Neural progenitor cell (in vitro differentiated cells): ENCODE data around the gene TRAF5. TPM values are rescaled to one million over a fixed set of nuclear protein-coding genes. Genes with fewer than 3 reads are reported as not detected.

ENCODE experiments used
- DNase-seq: peaks from one replicate; pipeline ENCODE4 v3.0.0-alpha.2; 2016; ENCODE audit warnings: low spot score
- H2AFZ ChIP-seq: fragments of 200-600 bp; sonication (generic); replicated peaks from 2 replicates; pipeline ENCODE4 v1.6.1; 2016; ENCODE audit warnings: antibody characterized with exemption
- H3F3A ChIP-seq: fragments of 200-600 bp; sonication (generic); 2 replicates; pipeline ENCODE4 v1.6.1; 2016; ENCODE audit warnings: antibody characterized with exemption, low read depth
- H3K27ac ChIP-seq: fragments of 200-600 bp; sonication (generic); 2 replicates; pipeline ENCODE4 v1.5.1; 2016; ENCODE audit warnings: mild to moderate bottlenecking
- H3K27me3 ChIP-seq: fragments of 200-600 bp; sonication (generic); 2 replicates; pipeline ENCODE4 v1.6.1; 2016; ENCODE audit warnings: mild to moderate bottlenecking, moderate library complexity
- H3K36me3 ChIP-seq: fragments of 200-600 bp; sonication (generic); 2 replicates; pipeline ENCODE4 v1.5.1; 2016
- H3K4me1 ChIP-seq: fragments of 200-600 bp; sonication (generic); 2 replicates; pipeline ENCODE4 v1.6.1; 2016; ENCODE audit warnings: mixed run types
- H3K4me2 ChIP-seq: fragments of 200-600 bp; sonication (generic); 2 replicates; pipeline ENCODE4 v1.6.1; 2016
- H3K4me3 ChIP-seq: fragments of 200-600 bp; sonication (generic); 2 replicates; pipeline ENCODE4 v1.5.1; 2016
- H3K79me2 ChIP-seq: fragments of 200-600 bp; sonication (generic); 2 replicates; pipeline ENCODE4 v1.6.1; 2016; ENCODE audit warnings: low read depth
- H3K9ac ChIP-seq: fragments of 200-600 bp; sonication (generic); 2 replicates; pipeline ENCODE4 v1.6.1; 2016
- H3K9me3 ChIP-seq: fragments of 200-600 bp; sonication (generic); 2 replicates; pipeline ENCODE4 v1.5.1; 2016; ENCODE audit warnings: low read depth
- H4K20me1 ChIP-seq: fragments of 200-600 bp; sonication (generic); 2 replicates; pipeline ENCODE4 v1.6.1; 2016; ENCODE audit warnings: low read depth
- H3K27ac Mint-ChIP-seq: 3 replicates; pipeline ENCODE4 v1.8.0; 2021; ENCODE audit warnings: mixed read lengths
- H3K27me3 Mint-ChIP-seq: 2 replicates; pipeline ENCODE4 v1.8.0; 2022; ENCODE audit warnings: low read depth, mild to moderate bottlenecking, inconsistent platforms, moderate library complexity, mixed read lengths; ENCODE audit not compliant: insufficient read depth
- H3K36me3 Mint-ChIP-seq: 3 replicates; pipeline ENCODE4 v1.8.0; 2021; ENCODE audit warnings: mixed read lengths
- H3K4me1 Mint-ChIP-seq: 3 replicates; pipeline ENCODE4 v1.8.0; 2021; ENCODE audit warnings: mixed read lengths
- H3K4me3 Mint-ChIP-seq: 3 replicates; pipeline ENCODE4 v1.8.0; 2021; ENCODE audit warnings: mild to moderate bottlenecking, moderate library complexity, mixed read lengths
- H3K9me3 Mint-ChIP-seq: 3 replicates; pipeline ENCODE4 v1.8.0; 2020; ENCODE audit warnings: mixed read lengths
- CTCF ChIP-seq: fragments of 200-600 bp; sonication (generic); IDR thresholded peaks from 2 replicates; pipeline ENCODE4 v1.5.1; 2017; ENCODE audit warnings: antibody characterized with exemption, mild to moderate bottlenecking
- EZH2 ChIP-seq: fragments of 200-600 bp; sonication (generic); IDR thresholded peaks from 2 replicates; pipeline ENCODE4 v1.6.1; 2017; ENCODE audit warnings: antibody characterized with exemption, mild to moderate bottlenecking, moderate library complexity
- EZH2phosphoT487 ChIP-seq: fragments of 200-600 bp; sonication (generic); IDR thresholded peaks from 2 replicates; pipeline ENCODE4 v1.6.1; 2017; ENCODE audit warnings: antibody characterized with exemption
- total RNA-seq: library from RNA; depleted of rRNA; stranded (reverse); fragments of >200 nt; gene quantifications from 2 replicates; pipeline ENCODE4 v1.2.3, GENCODE V29; 2015; ENCODE audit warnings: low replicate concordance

The TRAF5 gene
- total RNA-seq, 1 donor from 2014 or later = 36.0 TPM

DNA sequence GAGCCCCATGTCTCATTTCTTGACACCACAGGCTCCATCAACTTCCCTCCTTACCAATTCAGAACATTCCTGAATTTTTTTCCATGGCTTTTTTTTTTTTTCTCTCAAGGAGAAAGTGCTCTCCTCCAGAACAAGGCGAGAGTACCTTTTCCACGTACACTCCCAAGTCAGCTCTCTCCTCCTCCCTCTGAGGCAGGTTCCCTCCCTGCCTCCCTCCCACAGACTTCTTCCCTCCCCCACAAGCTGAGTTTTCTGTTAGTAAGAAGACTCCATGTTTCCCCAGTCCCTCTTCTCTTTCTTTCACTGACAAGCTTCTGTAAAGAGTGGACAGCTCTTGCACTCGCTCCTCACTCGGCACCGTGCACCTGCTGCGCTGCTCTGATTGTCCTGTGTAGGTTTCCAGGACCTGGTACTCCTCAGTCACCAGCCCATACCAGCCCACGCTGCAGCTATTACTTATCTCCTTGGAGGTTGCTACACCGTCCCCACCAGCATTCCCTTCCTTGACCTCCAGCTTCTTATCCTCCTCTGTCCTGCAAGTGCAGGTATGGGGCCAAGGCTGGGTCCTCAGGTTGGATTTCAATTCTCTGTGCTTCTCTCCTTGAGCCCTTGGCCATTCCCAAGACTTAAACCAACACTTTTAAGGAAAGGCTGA lies 3.8 kb downstream of the TRAF5 start:
- peaks cover 12% of the 10 kb centered on the region for H4K20me1 ChIP-seq

GRCh38 chr1:211331011-211331709 lies 4.5 kb downstream of the TRAF5 start:
- peaks cover 21% of the 10 kb centered on the region for H3F3A ChIP-seq
- no peak overlapping the region for H2AFZ ChIP-seq
- Mint-ChIP-seq H3K4me3 (no peak overlapping the region), H3K27me3 (peaks cover 6% of the 10 kb centered on the region), H3K27ac (no peak overlapping the region), H3K4me1 (peaks cover 46% of the 10 kb centered on the region), H3K36me3 (no peaks in the 10 kb centered on the region), H3K9me3 (no peaks in the 10 kb centered on the region)
- H3K9me3 ChIP-seq = no peaks in the 10 kb centered on the region
- H3K9ac ChIP-seq = no peak overlapping the region
- H3K27ac ChIP-seq = no peak overlapping the region
- TF ChIP-seq EZH2 (no peak), EZH2phosphoT487 (no peak), CTCF (no peak)
- peaks cover 50% of the 10 kb centered on the region for H3K79me2 ChIP-seq
- H4K20me1 ChIP-seq = peaks cover 12% of the 10 kb centered on the region
- H3K36me3 ChIP-seq = no peaks in the 10 kb centered on the region
- no peak for DNase-seq
- peaks cover 18% of the 10 kb centered on the region for H3K27me3 ChIP-seq
- H3K4me2 ChIP-seq = no peak overlapping the region
- H3K4me1 ChIP-seq = peaks cover 29% of the 10 kb centered on the region
- no peak overlapping the region for H3K4me3 ChIP-seq

More for the DNA sequence above, 3.8 kb downstream of the TRAF5 start:
- Histone ChIP-seq H3K4me3 (no peak overlapping the region), H3K36me3 (no peaks in the 10 kb centered on the region), H3K4me1 (peaks cover 30% of the 10 kb centered on the region), H3K9me3 (no peaks in the 10 kb centered on the region), H3K27ac (no peak overlapping the region), H3K4me2 (no peak overlapping the region), H3K9ac (no peak overlapping the region), H3K79me2 (peaks cover 50% of the 10 kb centered on the region), H3F3A (peaks cover 21% of the 10 kb centered on the region), H3K27me3 (peaks cover 25% of the 10 kb centered on the region), H2AFZ (no peak overlapping the region)
- DNase-seq = no peak
- no peaks in the 10 kb centered on the region for H3K36me3 Mint-ChIP-seq
- no peaks in the 10 kb centered on the region for H3K9me3 Mint-ChIP-seq
- no peak for TF ChIP-seq EZH2phosphoT487
- TF ChIP-seq EZH2 = no peak
- TF ChIP-seq CTCF = no peak
- H3K27ac Mint-ChIP-seq = no peak overlapping the region
- no peak overlapping the region for H3K4me3 Mint-ChIP-seq
- H3K4me1 Mint-ChIP-seq = peaks cover 48% of the 10 kb centered on the region
- H3K27me3 Mint-ChIP-seq = peaks cover 12% of the 10 kb centered on the region

DNA sequence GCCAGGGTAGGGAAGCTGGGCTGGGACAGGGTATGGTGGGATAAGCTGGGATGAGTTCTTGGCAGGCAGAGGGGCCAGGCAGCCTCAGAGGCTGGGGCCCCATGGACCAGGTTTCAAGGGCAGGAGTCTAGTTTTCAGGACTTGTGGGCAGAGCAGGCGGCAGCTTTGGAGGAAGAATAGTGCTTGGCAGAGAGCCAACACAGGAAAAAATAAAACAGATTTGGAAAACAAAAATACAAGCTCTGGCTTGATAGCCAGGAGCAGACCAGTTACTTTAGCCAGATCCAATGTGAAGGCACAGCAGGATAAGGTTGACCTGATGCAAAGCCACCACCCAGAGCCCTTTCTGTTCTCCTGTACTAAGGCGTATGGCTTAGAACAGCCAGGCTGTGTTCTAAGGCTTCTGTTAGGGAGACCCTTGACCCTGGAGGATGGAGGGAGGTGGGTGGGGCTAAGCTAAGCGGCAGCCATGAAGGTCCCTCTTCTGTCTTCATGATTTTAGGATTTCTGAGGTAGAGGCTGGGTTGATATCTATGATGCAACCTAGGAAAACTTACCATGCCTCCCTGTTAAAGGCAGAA lies 5.5 kb downstream of the TRAF5 start:
- no peaks in the 10 kb centered on the region for H3K9me3 Mint-ChIP-seq
- Histone ChIP-seq H3K27ac (no peak overlapping the region), H3F3A (peaks cover 21% of the 10 kb centered on the region), H3K9ac (no peak overlapping the region), H3K4me1 (peaks cover 28% of the 10 kb centered on the region), H3K4me3 (no peak overlapping the region), H4K20me1 (peaks cover 12% of the 10 kb centered on the region), H2AFZ (no peak overlapping the region), H3K36me3 (no peaks in the 10 kb centered on the region), H3K9me3 (no peaks in the 10 kb centered on the region), H3K27me3 (peaks cover 10% of the 10 kb centered on the region), H3K4me2 (no peak overlapping the region), H3K79me2 (peaks cover 50% of the 10 kb centered on the region)
- peaks cover 6% of the 10 kb centered on the region for H3K27me3 Mint-ChIP-seq
- no peaks in the 10 kb centered on the region for H3K36me3 Mint-ChIP-seq
- H3K27ac Mint-ChIP-seq = no peak overlapping the region
- TF ChIP-seq CTCF (no peak), EZH2phosphoT487 (no peak), EZH2 (no peak)
- no peak overlapping the region for H3K4me3 Mint-ChIP-seq
- DNase-seq = no peak
- peaks cover 43% of the 10 kb centered on the region for H3K4me1 Mint-ChIP-seq
